ENCODE data around the gene USO1.
"Not testable (repeated sequence)": the region's sequence is repeated elsewhere in the genome, so short reads cannot be mapped to it uniquely, and the experiment has no call there.

The USO1 gene

DNA sequence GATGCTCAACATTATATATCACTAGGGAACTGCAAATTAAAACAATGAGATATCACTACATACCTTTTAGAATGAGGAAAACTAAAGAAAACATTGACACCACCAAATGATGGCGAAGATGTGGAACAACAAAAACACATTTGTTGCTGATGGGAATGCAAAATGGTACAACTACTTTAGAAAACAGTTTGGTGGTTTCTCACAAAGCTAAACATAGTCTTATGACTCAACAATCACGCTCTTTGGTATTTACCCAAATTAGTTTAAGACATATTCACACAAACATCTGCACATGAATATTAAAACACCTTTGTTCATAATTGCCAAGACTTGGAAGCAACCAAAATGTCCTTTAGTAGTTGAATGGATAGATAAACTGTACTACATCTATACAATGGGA is 53.2 kb downstream of the USO1 start:
- Histone ChIP-seq H3K27ac (ENCODE audit: low read length) (no peak overlapping the region), H3K9me3 (ENCODE audit: control insufficient read depth in 1 of 2, low read length in 2 of 2) (no peaks in the 10 kb centered on the region), H3K4me3 (ENCODE audit: low read depth in 1 of 2, low read length in 2 of 2) (no peak overlapping the region), H3K4me1 (ENCODE audit: control insufficient read depth in 1 of 2, insufficient read depth in 2 of 2, low read length in 2 of 2) (no peaks in the 10 kb centered on the region), H3K27me3 (ENCODE audit: low read depth, low read length) (no peaks in the 10 kb centered on the region), H3K36me3 (ENCODE audit: control insufficient read depth in 1 of 2, insufficient read depth in 2 of 2, low read length in 2 of 2) (peaks cover 58 to 66% of the 10 kb centered on the region in 2 donors)

GRCh38 chr4:75779105-75779757 is 54.9 kb downstream of the USO1 start:
- H3K4me1 ChIP-seq (ENCODE audit: control insufficient read depth in 1 of 2, insufficient read depth in 2 of 2, low read length in 2 of 2), result no peaks in the 10 kb centered on the region
- H3K36me3 ChIP-seq (ENCODE audit: control insufficient read depth in 1 of 2, insufficient read depth in 2 of 2, low read length in 2 of 2), result peaks cover 68 to 74% of the 10 kb centered on the region in 2 donors

GRCh38 chr4:75781305-75781704 is 56.9 kb downstream of the USO1 start:
- peaks cover 53 to 64% of the 10 kb centered on the region in 2 donors for H3K36me3 ChIP-seq (ENCODE audit: control insufficient read depth in 1 of 2, insufficient read depth in 2 of 2, low read length in 2 of 2)
- H3K4me3 ChIP-seq (ENCODE audit: low read depth in 1 of 2, low read length in 2 of 2), result no peak overlapping the region
- no peaks in the 10 kb centered on the region for H3K27me3 ChIP-seq (ENCODE audit: low read depth, low read length)
- H3K27ac ChIP-seq (ENCODE audit: low read length), result no peak overlapping the region
- no peaks in the 10 kb centered on the region for H3K4me1 ChIP-seq (ENCODE audit: control insufficient read depth in 1 of 2, insufficient read depth in 2 of 2, low read length in 2 of 2)
- no peaks in the 10 kb centered on the region for H3K9me3 ChIP-seq (ENCODE audit: control insufficient read depth in 1 of 2, low read length in 2 of 2)

More at GRCh38 chr4:75779105-75779757, 54.9 kb downstream of the USO1 start:
- H3K27me3 ChIP-seq (ENCODE audit: low read depth, low read length), result no peaks in the 10 kb centered on the region
- no peaks in the 10 kb centered on the region for H3K9me3 ChIP-seq (ENCODE audit: control insufficient read depth in 1 of 2, low read length in 2 of 2)
- no peak overlapping the region for H3K27ac ChIP-seq (ENCODE audit: low read length)
- no peak overlapping the region for H3K4me3 ChIP-seq (ENCODE audit: low read depth in 1 of 2, low read length in 2 of 2)

DNA sequence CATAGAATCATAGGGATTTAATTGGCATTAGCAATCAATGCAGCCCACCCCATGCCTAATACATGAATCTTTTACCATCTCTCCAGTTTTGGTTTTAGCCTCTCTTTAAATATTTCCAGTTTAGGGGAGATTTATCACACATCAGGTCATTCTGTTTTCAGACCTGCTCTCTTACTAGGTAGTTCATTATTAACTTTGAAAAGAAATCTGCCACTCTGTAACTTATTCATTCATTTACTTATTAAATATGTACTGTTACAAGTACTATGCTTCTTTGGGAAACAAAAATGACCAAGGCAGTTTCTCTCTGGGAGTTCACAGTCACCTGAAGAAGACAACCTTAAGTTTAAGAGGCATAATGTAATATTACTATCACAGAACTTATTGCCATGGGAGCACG is 62.1 kb downstream of the USO1 start:
- Histone ChIP-seq H3K27ac (ENCODE audit: low read length) (no peak overlapping the region), H3K4me3 (ENCODE audit: low read depth in 1 of 2, low read length in 2 of 2) (no peak overlapping the region), H3K9me3 (ENCODE audit: control insufficient read depth in 1 of 2, low read length in 2 of 2) (no peaks in the 10 kb centered on the region), H3K36me3 (ENCODE audit: control insufficient read depth in 1 of 2, insufficient read depth in 2 of 2, low read length in 2 of 2) (peaks cover 45 to 48% of the 10 kb centered on the region in 2 donors), H3K4me1 (ENCODE audit: control insufficient read depth in 1 of 2, insufficient read depth in 2 of 2, low read length in 2 of 2) (no peaks in the 10 kb centered on the region), H3K27me3 (ENCODE audit: low read depth, low read length) (no peaks in the 10 kb centered on the region)

DNA sequence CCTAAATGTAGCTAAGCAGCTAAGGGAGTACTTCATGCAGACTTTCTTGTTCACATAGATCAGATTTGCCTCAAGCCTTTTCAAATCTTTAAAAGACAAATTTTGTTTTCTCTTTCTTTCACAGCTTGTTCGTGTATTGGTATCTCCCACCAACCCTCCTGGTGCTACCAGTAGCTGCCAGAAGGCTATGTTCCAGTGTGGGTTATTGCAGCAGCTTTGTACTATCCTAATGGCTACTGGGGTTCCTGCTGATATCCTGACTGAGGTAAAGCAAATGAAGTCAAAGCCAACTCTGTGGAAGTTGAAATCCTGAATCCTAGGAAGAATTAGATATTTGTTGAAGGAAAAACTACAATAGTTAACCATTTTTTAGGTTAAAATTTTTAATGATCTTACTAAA is 62.6 kb downstream of the USO1 start:
- H3K9me3 ChIP-seq (ENCODE audit: control insufficient read depth in 1 of 2, low read length in 2 of 2), result no peaks in the 10 kb centered on the region
- peaks cover 41 to 47% of the 10 kb centered on the region in 2 donors for H3K36me3 ChIP-seq (ENCODE audit: control insufficient read depth in 1 of 2, insufficient read depth in 2 of 2, low read length in 2 of 2)
- no peaks in the 10 kb centered on the region for H3K4me1 ChIP-seq (ENCODE audit: control insufficient read depth in 1 of 2, insufficient read depth in 2 of 2, low read length in 2 of 2)
- H3K27ac ChIP-seq (ENCODE audit: low read length), result no peak overlapping the region
- H3K4me3 ChIP-seq (ENCODE audit: low read depth in 1 of 2, low read length in 2 of 2), result no peak overlapping the region
- H3K27me3 ChIP-seq (ENCODE audit: low read depth, low read length), result no peaks in the 10 kb centered on the region

GRCh38 chr4:75790024-75790423 is 65.6 kb downstream of the USO1 start:
- no peaks in the 10 kb centered on the region for H3K9me3 ChIP-seq (ENCODE audit: control insufficient read depth in 1 of 2, low read length in 2 of 2)
- H3K4me3 ChIP-seq (ENCODE audit: low read depth in 1 of 2, low read length in 2 of 2), result no peak overlapping the region
- peaks cover 17 to 44% of the 10 kb centered on the region in 2 donors for H3K36me3 ChIP-seq (ENCODE audit: control insufficient read depth in 1 of 2, insufficient read depth in 2 of 2, low read length in 2 of 2)
- no peaks in the 10 kb centered on the region for H3K4me1 ChIP-seq (ENCODE audit: control insufficient read depth in 1 of 2, insufficient read depth in 2 of 2, low read length in 2 of 2)
- H3K27me3 ChIP-seq (ENCODE audit: low read depth, low read length), result no peaks in the 10 kb centered on the region
- no peak overlapping the region for H3K27ac ChIP-seq (ENCODE audit: low read length)

DNA sequence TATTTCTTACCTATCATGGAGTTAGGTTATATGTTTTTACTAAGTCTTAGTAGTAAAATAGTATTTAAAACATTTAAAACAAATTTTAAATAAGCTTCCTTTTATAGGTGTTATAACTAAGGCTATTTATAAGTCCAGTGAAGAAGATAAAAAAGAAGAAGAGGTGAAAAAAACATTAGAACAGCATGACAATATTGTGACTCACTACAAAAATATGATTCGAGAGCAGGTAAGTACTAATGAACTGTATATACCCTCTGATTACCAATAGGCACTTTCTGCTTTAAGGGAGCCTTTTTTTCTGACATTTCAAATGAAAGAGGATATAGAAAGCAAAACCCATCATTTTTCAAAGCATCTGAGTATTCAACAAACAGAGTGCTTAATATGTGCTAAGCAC is 76.6 kb downstream of the USO1 start:
- Histone ChIP-seq H3K27me3 (ENCODE audit: low read depth, low read length) (no peaks in the 10 kb centered on the region), H3K4me3 (ENCODE audit: low read depth in 1 of 2, low read length in 2 of 2) (no peak overlapping the region), H3K9me3 (ENCODE audit: control insufficient read depth in 1 of 2, low read length in 2 of 2) (no peaks in the 10 kb centered on the region), H3K4me1 (ENCODE audit: control insufficient read depth in 1 of 2, insufficient read depth in 2 of 2, low read length in 2 of 2) (no peaks in the 10 kb centered on the region), H3K27ac (ENCODE audit: low read length) (no peak overlapping the region), H3K36me3 (ENCODE audit: control insufficient read depth in 1 of 2, insufficient read depth in 2 of 2, low read length in 2 of 2) (peaks cover 23 to 36% of the 10 kb centered on the region in 2 donors)

- not testable (repeated sequence) for H3K4me3 ChIP-seq (ENCODE audit: low read depth in 1 of 2, low read length in 2 of 2); H3K27me3 ChIP-seq (ENCODE audit: low read depth, low read length); H3K27ac ChIP-seq (ENCODE audit: low read length); H3K4me1 ChIP-seq (ENCODE audit: control insufficient read depth in 1 of 2, insufficient read depth in 2 of 2, low read length in 2 of 2); H3K9me3 ChIP-seq (ENCODE audit: control insufficient read depth in 1 of 2, low read length in 2 of 2)
- H3K36me3 ChIP-seq (ENCODE audit: control insufficient read depth in 1 of 2, insufficient read depth in 2 of 2, low read length in 2 of 2), result peaks cover 51 to 58% of the 10 kb centered on the region in 2 donors
These were observed 81.7 kb downstream of the USO1 start for GRCh38 chr4:75806035-75806434.

GRCh38 chr4:75817901-75818300 is 93.5 kb downstream of the USO1 start:
- Histone ChIP-seq H3K4me3 (ENCODE audit: low read depth in 1 of 2, low read length in 2 of 2) (no peak overlapping the region), H3K27ac (ENCODE audit: low read length) (no peak overlapping the region), H3K9me3 (ENCODE audit: control insufficient read depth in 1 of 2, low read length in 2 of 2) (no peaks in the 10 kb centered on the region), H3K36me3 (ENCODE audit: control insufficient read depth in 1 of 2, insufficient read depth in 2 of 2, low read length in 2 of 2) (peaks cover 23 to 25% of the 10 kb centered on the region in 2 donors), H3K4me1 (ENCODE audit: control insufficient read depth in 1 of 2, insufficient read depth in 2 of 2, low read length in 2 of 2) (no peaks in the 10 kb centered on the region), H3K27me3 (ENCODE audit: low read depth, low read length) (no peaks in the 10 kb centered on the region)

DNA sequence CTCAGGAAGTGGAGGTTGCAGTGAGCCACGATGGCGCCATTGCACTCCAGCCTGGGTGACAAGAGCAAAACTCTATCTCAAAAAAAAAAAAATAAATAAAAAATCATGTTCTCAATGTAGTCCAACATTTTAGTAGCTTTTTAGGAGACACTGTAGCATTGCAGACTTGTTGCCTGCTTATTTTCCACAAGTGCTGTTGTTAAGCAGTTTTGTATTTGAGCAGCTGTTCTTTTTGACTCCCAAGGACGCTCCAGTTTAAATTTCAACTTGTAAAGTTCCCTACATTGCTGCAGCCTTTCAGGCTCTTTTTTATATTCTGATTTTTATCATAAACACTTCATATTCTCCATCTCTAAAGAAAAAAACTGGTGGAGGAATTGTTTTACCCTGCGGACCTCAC is 94.7 kb downstream of the USO1 start:
- H3K36me3 ChIP-seq (ENCODE audit: control insufficient read depth in 1 of 2, insufficient read depth in 2 of 2, low read length in 2 of 2), result peaks cover 15% of the 10 kb centered on the region in 2 donors
- H3K27ac ChIP-seq (ENCODE audit: low read length), result no peak overlapping the region
- no peaks in the 10 kb centered on the region for H3K9me3 ChIP-seq (ENCODE audit: control insufficient read depth in 1 of 2, low read length in 2 of 2)
- H3K4me1 ChIP-seq (ENCODE audit: control insufficient read depth in 1 of 2, insufficient read depth in 2 of 2, low read length in 2 of 2), result no peaks in the 10 kb centered on the region
- H3K4me3 ChIP-seq (ENCODE audit: low read depth in 1 of 2, low read length in 2 of 2), result no peak overlapping the region
- no peaks in the 10 kb centered on the region for H3K27me3 ChIP-seq (ENCODE audit: low read depth, low read length)

GRCh38 chr4:75820197-75820596 is 95.8 kb downstream of the USO1 start:
- H3K27me3 ChIP-seq (ENCODE audit: low read depth, low read length), result no peaks in the 10 kb centered on the region
- H3K9me3 ChIP-seq (ENCODE audit: control insufficient read depth in 1 of 2, low read length in 2 of 2), result no peaks in the 10 kb centered on the region
- H3K4me3 ChIP-seq (ENCODE audit: low read depth in 1 of 2, low read length in 2 of 2), result no peak overlapping the region
- no peaks in the 10 kb centered on the region for H3K4me1 ChIP-seq (ENCODE audit: control insufficient read depth in 1 of 2, insufficient read depth in 2 of 2, low read length in 2 of 2)
- no peak overlapping the region for H3K27ac ChIP-seq (ENCODE audit: low read length)
- H3K36me3 ChIP-seq (ENCODE audit: control insufficient read depth in 1 of 2, insufficient read depth in 2 of 2, low read length in 2 of 2), result peaks cover 4% of the 10 kb centered on the region in 2 donors

GRCh38 chr4:75820676-75821075 is 96.3 kb downstream of the USO1 start:
- Histone ChIP-seq H3K27ac (ENCODE audit: low read length) (no peak overlapping the region), H3K9me3 (ENCODE audit: control insufficient read depth in 1 of 2, low read length in 2 of 2) (no peaks in the 10 kb centered on the region), H3K4me3 (ENCODE audit: low read depth in 1 of 2, low read length in 2 of 2) (no peak overlapping the region), H3K4me1 (ENCODE audit: control insufficient read depth in 1 of 2, insufficient read depth in 2 of 2, low read length in 2 of 2) (no peaks in the 10 kb centered on the region), H3K27me3 (ENCODE audit: low read depth, low read length) (no peaks in the 10 kb centered on the region), H3K36me3 (ENCODE audit: control insufficient read depth in 1 of 2, insufficient read depth in 2 of 2, low read length in 2 of 2) (no peaks in the 10 kb centered on the region)

All from muscle layer of duodenum (tissue), 2 donors.